Hematopoietic multipotent progenitor cell treated with erythropoietin and hydrocortisone succinate and interleukin-3 and kit ligand, for 15 days (in vitro differentiated cells): ENCODE data around the gene GNGT2.

Source experiments
- DNase-seq: peaks from one replicate; pipeline ENCODE4 v3.0.0-alpha.2; 2015; ENCODE audit warnings: low spot score

Gene GNGT2

DNA sequence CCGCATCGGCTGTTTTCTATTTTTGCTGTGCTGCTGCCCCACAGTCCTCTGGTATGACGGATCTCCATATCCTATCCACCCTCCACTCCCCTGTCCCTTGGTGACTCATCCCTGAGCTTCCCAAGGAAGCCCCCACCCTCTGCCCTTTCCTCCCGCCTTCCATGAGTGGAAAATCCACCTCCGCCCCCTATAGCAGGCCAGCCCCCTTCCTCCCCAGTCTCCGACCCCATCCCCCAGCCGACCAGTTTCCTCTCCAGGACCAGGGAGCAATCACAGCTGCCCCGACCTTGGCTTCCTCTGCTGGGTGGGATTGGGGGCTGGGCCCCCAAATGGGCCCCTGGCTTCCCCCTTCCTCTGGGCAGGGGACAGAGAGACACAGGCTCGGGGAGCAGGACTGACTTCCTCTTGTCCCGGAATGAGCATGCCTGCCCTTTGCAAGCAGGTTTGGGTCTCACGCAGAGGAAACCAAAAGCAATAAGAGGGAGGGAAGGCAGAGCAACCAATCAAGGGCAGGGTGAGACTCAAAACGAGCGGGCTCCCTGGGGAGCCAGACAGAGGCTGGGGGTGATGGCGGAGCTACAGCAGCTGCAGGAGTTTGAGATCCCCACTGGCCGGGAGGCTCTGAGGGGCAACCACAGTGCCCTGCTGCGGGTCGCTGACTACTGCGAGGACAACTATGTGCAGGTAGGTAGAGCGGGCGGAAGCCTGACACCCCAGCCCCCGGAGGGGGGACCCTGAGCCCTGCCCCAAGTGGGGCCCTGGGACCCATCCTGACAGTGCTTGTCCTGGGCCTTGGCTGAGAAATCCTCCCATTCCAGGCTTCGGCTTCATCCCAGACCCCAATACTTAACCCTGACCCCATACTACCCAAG lies at the start of gene GNGT2, which contains the start of gene ABI3:
Gene GNGT2 (minus strand): TSS at position 417 of the 872 bp plus-strand sequence. CDS start 3,152 bp downstream, outside the sequence.
Gene ABI3 (plus strand): TSS at position 550 of the 872 bp plus-strand sequence. CDS start 18 bp downstream, at position 568.
- no peak for DNase-seq

DNA sequence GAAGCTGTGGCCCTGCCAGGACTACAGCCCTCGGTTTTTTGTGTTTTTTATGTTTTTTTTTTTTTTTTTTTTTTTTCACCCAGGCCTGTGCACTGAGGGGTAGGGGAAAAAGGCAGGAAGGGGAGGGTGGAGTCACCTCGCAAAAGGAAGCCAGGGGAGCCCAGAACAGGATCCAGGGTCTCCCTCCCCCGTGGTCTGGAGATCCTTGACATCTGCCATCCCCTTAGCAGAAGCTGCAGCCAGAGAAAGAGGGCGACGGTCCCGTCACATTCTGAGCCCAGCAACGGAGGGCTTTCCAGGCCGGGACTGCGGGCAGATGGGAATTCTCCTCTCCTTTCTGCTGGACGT lies 49.3 kb upstream of the GNGT2 start:
- DNase-seq = no peak

DNA sequence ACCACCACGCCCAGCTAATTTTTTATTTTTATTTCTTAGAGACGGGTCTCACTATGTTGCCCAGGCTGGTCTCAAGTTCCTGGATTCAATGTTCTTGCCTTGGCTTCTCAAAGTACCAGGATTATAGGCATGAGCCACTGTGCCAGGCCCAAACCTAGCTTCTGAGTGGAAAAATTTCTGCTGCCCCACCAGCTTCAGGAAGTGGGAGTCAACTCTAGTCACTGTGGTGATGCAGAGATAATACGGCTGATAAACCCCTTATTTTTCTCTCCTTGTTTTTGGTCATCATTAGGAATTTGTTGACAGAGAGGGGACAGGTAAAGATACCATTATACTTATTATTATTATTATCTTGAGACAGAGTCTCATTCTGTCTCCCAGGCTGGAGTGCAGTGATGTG lies 48.0 kb upstream of the GNGT2 start:
- no peak for DNase-seq

DNA sequence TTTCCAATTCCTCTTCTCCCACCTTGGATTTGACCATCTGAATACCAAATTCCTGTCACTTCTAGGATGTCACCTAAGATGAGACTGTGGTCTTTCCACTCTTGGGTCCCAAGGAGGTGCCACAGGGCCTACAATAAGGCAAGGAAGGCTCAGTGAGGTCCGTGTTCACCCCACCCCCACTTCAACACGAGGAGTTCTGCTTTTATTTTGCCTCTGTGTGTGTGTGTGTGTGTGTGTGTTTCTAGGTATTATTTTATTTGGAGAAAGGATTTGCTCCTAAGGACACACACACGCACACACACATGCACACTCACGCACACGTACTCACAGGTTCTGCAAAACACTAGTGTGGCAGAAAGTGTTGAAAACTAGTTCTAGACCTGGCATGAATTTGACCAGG lies 44.8 kb upstream of the GNGT2 start:
- no peak for DNase-seq

DNA sequence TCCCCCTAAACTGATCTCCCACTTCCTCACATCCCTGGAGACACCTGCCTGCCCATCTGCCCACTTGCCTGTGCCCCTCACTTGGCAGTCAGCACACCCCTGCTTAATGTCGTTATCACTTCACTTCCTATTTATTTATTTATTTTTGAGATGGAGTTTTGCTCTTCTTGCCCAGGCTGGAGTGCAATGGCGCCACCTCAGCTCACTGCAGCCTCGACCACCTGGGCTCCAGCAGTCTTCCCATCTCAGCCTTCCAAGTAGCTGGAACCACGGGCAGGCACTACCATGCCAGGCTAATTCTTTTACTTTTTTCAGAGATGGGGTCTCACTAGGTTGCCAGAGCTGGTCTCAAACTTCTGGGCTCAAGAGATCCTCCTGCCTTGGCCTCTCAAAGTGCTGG lies 43.7 kb upstream of the GNGT2 start:
- DNase-seq = no peak

DNA sequence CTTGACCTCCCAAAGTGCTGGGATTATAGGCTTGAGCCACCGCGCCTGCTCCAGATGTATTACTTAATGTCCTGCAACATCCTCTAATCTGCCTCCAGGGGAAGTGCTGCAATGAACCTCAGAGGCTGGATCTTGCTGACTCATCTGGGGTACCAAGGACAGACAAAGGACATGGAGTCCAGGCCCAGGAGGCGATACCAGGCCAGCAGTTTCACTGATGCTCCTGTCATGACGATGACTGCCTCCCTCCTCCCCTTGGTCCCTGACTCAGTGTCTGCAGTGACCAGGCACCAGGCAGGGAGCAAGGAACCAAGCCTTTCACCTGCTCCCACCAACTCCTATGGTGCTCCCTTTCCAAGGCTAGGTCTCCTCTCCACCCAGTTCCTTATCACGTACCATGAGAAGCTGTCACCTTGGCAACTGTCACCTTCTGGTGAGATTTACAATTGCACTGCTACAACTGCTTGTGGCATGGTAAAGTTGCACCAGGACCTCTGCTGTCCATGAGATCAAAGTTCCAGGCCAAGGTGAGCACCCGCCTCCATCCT lies 41.8 kb upstream of the GNGT2 start:
- peak; percentile 72 for DNase-seq

DNA sequence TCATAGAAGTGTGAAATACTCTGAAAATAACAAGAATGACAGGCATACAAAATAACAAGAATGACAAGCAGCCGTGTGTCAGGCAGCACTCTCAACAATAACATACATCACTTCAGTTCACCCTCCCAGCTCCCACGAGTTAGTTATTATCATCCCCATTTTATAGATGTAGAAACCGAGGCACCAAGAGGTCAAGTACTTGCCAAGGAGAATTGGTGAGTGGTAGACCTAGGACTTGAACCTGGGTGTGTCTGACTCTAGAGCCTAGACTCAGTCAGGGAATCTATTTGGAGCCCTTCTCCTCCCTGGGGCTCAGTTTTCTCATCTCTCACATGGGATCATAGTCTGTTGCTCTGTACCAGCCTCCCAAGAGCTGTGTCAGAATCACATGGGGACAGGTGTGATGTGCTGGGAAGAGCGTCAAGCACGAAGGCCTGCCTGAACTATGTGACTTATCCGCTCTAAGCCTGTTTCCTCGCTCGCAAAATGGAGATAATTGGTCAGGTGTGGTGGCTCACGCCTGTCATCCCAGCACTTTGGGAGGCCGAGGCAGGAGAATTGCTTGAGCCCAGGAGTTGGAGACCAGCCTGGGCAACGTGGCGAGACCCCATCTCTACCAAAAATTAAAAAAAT lies 39.6 kb upstream of the GNGT2 start:
- DNase-seq = peak; percentile 41

DNA sequence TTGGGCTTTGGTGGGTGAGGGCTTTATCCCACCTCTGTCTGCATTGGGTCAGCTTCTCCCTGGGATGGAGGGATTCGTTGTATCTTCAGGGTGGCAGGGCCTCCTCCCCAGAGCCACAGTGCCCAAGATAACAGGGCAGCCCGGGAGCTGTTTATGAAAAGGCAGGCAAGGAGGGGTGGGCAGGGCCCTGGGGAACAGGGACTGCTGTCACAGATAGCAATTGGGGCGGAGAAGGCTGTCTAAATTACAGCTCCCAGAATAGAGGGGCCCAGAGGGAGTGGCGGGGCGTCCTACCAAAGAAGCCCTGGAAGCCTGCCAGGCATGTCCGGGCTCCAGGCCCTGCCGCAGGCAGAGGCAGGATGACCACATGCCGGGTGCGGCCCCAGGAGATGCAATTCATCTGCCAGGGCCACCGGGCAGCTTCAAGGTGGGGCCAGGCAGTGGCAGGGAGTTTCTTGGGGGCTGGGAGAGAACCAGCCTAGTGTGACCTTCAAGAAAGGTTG lies 39.0 kb upstream of the GNGT2 start:
- peak; percentile 95 for DNase-seq

DNA sequence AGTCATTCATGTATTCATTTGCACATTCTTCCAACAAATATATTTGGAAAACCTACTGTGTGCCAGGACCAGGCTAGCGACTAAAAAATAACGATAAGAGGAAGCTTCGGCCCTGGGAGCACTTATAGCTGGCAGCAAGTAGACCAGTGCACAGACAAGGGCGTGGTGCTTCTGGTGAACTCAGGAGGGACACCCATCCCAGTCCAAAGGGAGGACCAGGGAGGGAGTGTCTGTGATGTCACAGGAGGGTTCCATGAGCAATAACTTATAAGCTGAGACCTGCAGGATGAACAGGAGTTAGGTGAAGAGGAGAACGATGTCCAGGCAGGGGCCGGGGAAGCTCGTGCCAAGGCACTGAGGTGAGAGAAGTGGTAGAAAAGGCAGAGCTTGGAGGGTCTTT lies 37.6 kb upstream of the GNGT2 start:
- peak; percentile 81 for DNase-seq

DNA sequence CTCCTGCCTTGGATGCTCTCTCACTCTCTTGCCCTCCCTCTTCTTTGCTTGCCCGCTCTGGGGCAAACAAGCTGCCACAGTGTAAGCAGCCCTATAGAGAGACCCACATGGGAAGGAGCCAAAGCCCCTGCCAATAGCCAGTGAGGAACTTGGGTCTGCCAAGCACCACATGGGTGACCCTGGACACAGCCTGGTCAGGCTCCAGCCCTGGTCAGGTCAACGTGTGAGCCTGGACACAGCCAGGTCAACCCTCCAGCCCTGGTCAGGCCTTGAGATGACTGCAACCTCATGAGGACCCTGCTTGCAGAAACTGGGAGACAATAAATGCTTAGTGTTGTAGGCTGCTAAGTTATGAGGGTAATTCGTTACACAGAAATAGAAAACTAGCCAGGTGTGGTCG lies 34.5 kb upstream of the GNGT2 start:
- DNase-seq = no peak

DNA sequence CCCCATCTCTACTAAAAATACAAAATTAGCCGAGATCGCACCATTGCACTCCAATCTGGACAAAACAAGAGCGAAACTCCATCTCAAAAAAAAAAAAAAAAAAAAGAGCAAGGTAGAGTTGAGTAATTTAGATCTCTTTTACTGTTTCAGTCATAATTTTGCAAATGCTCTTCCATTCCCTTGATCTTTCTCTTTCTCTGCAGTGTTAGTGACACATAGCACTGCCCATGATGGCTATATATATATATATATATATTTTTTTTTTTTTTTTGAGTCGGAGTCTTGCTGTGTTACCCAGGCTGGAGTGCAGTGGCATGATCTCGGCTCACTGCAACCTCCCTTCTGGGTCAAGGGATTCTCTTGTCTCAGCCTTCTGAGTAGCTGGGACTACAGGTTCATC lies 32.4 kb upstream of the GNGT2 start:
- no peak for DNase-seq

DNA sequence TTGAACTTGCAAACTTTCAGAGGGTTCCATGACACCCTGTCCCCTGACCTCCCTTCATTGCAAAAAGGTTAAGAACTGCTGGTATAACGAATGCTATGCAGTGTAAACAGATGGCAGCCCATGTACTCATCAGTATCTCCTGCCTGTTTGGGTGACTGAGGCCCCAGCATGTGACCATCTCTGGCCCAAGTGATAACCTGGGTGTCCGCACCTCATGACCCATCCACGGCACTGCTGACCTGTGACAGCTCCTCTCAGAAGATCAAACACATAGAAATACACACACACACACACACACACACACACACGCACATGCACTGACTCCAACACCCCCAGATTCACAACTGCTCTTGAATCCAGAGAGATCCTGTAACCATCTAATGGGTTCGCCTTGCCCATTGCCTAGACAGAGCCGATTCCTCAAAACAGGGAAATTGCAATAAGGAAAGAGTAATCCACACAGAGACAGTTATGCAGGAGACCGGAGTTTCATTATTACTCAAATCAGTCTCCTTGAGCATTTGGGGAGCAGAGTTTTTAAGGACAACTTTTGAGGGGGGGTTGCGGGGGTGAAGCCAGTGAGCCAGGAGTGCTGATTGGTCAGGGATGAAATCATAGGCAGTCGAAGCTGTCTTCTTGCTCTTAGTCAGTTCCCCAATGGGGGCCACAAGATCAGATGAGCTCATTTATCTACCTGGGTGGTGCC lies 31.5 kb upstream of the GNGT2 start:
- peak; percentile 52 for DNase-seq

DNA sequence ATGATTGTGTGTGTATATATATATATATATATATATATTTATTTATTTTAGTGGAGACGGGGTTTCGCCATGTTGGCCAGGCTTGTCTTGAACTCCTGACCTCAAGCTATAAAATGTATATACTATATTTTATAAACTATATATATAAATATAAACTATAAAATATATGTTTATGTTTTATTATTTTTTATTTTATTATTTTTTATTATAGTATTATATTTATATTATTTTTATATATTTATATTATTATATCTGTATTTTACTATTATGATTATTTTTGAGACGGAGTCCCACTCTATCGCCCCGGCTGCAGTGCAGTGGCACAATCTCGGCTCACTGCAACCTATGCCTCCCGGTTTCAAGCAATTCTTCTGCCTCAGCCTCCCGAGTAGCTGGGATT lies 30.7 kb upstream of the GNGT2 start:
- no peak for DNase-seq

DNA sequence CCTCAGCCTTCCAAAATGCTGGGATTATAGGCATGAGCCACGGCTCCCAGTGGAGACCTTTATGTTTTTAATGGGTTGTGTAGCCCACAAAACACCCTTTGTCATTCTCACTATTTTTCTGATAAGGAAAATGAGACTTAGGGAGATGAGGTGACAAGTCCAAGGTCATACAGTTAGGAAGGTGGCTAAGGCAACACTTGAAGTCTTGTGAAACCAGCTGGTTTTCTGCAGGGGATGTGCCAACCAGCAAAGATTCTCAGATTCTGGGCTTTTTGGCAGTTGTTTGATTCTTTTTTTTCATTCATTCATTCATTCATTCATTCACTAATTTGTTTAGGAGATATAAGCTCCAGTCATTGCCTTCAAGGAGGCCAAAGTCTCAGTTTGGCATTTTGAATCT lies 30.2 kb upstream of the GNGT2 start:
- no peak for DNase-seq

DNA sequence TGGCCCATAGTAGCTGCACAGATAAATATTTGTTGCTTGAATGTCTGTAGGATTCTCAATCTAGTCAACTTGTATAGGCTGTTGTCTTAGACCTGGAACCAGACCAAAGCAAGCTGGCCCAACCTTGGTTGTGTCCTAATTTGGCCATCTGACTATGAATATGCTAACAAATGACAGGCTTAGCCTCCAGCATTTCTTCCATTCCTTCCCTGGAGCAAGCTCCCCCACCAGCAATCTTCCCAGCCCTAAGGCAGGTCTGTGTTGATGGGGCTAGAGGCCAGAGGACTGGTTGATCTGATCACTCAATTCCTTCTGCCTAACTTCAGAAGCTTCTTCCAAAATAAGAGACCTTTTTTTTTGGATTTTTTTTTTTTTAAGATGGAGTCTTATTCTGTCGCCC lies 29.6 kb upstream of the GNGT2 start:
- no peak for DNase-seq

DNA sequence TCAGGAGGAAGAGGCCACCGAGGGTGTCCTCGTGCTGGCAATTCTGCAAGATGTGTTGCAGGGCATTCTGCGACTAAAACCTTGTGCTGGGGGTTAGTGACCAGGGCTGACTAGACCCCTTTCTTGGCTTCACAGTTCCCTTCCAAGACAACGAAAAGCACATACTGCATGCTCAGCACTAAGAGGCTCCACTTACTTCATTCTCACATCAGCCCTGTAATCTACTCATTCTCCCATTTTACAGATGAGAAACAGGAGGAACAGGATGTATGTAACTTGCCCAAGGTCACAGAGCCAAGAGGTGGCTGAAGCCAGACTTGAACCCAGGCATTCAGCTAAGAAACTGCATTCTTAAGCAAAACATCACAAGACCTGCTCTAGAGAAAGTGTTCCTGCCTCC lies 25.5 kb upstream of the GNGT2 start:
- DNase-seq = no peak

DNA sequence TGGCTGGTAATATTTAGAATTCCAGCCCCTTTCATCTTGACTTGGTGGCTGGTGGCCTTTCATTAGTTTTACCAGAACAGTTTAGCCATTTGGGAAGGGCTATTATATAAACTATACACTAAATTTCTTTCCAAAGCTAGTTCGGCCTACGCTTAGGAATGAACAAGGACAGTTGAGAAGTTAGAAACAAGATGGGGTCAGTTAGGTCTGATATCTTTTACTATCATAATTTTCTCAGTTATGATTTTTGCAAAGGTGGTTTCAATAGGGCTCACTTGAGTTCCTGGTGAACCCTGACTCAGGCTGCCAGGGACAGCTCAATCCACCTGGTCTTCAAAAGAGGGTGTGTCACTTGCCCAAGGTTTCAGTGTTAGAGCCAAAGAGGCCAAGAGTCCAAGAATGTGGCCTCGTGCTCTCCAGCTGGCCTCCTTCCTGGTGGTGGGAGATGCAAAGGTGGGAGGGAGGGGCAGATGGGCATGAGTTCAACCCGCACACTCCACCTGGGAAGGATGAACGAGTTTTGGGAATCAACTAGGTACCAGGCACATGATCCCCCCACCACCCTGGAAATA lies 24.2 kb upstream of the GNGT2 start:
- no peak for DNase-seq

DNA sequence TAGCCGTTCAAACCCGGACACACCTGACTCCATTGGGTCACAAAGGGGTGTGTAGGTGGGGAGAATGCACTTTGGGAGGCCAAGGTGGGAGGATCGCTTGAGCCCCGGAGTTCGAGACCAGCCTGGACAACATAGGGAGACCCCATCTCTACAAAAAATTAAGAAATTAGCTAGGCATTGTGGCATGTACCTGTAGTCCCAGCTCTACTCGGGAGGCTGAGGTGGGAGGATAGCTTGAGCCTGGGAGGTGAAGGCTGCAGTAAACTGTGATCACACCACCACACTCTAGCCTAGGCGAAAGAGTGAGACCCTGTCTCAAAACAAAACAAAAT lies 21.2 kb upstream of the GNGT2 start:
- DNase-seq = no peak

DNA sequence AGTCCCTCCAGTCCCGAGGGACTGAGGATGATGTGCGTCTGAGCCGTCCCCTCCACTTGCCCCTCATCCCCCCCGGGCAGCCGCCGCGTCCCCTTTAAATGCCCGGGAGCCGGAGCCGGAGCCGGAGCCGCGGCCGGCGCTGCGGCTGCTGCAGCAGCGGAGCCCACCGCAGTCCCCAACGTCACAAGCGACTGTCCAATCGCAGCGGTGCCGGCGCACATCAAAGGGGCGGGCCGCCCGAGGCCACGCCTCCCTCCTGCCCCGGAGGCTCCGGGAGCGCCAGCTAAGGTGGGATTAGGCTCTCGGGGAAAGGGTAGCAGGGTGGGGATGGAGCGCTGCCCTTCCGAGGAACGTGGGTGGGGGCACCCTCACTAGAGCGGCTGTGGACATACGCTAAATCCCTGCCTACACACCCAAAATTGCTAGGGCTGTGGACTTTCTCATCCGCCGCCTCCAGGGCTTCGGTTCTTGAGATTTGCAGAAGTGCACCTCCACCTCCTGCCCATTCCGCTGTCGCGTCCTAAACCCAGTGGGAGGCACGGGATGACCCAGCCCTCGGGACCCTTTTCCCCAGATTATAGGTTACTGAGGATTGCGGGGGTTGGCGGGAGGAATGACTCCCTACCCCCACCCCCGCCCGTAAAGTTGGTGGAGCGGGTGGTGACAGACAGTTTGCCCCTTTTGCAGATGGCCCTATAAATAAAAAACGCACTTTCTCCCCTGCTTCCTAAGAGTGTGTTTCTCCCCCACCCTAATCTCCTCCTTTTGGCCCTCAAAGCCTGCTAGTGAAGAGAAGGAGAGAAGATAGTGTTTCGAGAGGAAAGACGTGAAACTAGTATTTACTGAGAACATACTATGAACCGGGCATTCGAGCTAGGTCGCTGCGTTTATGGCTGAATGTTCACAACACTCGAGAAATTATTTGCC lies 20.5 kb upstream of the GNGT2 start, which contains the start of gene PHOSPHO1:
Gene PHOSPHO1 (minus strand): TSS at position 152 of the 927 bp plus-strand sequence. CDS start 4,096 bp downstream, outside the sequence.
- DNase-seq = peak; percentile 91

DNA sequence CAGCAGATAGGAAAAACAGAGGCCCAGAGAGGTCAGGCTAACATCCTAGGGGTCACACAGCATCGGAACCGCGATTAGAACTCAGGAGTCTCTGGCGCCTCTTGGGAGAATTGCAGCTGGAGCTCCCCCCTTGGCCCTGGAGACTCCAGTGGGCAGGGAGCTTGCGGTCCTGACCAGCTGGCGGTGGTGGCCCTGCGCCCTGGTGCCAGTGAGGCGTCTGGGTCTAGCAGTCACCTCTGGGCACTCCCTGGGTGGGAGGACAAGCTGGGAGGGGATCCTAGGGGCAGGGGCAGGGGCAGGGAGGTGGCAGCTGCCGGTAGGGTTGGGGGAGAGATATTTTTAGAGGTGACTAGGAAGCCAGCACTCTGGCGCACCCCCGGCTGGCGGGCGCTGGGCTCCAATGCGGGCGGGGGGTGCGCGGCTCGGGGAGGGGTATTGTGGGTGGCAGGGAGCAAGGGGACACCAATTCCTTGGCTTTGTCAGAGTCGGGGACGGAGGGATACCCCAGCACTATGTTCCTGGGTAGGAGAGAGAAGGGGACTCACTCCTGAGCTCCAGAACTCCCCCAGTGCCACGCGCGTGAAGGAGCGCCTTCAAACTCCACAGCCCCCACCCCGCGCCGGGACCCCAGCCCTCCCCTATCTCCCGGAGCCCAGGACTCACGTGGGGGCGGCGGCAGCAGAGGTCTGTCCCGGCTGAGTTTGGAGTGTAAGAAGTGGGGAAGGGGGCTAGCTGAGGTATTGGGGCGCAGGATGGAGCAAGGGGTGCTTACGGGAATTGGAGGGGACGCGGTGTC lies 19.6 kb upstream of the GNGT2 start:
- DNase-seq = no peak
